Gastroesophageal sphincter (tissue), 3 donors: ENCODE measurements around the gene COL6A1.
A peak's percentile ranks its signal among the peaks of the same experiment; 100 is the strongest.

Experiments used
- EP300 ChIP-seq: sonication (generic); formaldehyde crosslinking; IDR thresholded peaks from one replicate; pipeline ENCODE4 v1.6.1; 2017; ENCODE audit warnings: antibody characterized with exemption, mild to moderate bottlenecking
- POLR2AphosphoS5 ChIP-seq: sonication (generic); formaldehyde crosslinking; IDR thresholded peaks from one replicate; pipeline ENCODE4 v1.6.1; 2017; ENCODE audit warnings: antibody characterized with exemption
- TF ChIP-seq, protein P1 (sequence below), 4 experiments: fragments of 200-600 bp in 2 of 4; fragments of 450-650 bp in 2 of 4; sonication (generic) in 1 of 4; IDR thresholded peaks; one replicate each; pipeline ENCODE4 v1.5.1; 2017 to 2019; ENCODE audit warnings: antibody characterized with exemption in 4 of 4, mild to moderate bottlenecking in 2 of 4, moderate library complexity in 2 of 4

- peak; percentile 27 for TF ChIP-seq POLR2AphosphoS5
- TF ChIP-seq EP300: no peak
- TF ChIP-seq, protein P1, sequence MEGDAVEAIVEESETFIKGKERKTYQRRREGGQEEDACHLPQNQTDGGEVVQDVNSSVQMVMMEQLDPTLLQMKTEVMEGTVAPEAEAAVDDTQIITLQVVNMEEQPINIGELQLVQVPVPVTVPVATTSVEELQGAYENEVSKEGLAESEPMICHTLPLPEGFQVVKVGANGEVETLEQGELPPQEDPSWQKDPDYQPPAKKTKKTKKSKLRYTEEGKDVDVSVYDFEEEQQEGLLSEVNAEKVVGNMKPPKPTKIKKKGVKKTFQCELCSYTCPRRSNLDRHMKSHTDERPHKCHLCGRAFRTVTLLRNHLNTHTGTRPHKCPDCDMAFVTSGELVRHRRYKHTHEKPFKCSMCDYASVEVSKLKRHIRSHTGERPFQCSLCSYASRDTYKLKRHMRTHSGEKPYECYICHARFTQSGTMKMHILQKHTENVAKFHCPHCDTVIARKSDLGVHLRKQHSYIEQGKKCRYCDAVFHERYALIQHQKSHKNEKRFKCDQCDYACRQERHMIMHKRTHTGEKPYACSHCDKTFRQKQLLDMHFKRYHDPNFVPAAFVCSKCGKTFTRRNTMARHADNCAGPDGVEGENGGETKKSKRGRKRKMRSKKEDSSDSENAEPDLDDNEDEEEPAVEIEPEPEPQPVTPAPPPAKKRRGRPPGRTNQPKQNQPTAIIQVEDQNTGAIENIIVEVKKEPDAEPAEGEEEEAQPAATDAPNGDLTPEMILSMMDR (IDR thresholded peaks at IDR 0.05): no peak
Measured at GRCh38 chr21:46027851-46028493, 46.4 kb downstream of the COL6A1 start.
